Stimulated activated CD8-positive, alpha-beta memory T cell treated with anti-CD3 and anti-CD28 coated beads, Interleukin-7, amount 100 ng/mL, for 24 hours (primary cell): Measurements from ENCODE around the gene KLHL40.

ENCODE experiments used
- DNase-seq: peaks from one replicate; pipeline ENCODE4 v3.0.0-alpha.2; 2020; ENCODE audit warnings: low read depth

KLHL40 gene

DNA sequence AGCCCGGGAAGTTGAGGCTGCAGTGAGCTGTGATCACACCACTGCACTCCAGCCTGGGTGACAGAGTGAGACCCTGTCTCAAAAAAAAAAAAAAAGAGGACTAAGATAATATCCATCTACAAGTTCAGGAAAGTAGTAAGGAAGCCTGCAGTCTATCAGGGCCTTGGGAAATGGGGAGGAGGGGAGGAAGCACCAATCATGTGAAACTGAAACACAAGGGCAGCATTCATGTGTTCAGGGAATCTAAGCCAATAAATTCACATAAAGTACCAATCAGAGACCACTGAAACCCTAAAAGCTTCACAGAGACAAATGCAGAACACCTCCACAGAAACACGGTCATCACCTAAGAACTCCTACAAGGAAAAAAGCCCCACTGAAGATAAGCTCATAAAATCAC is 40.1 kb downstream of the KLHL40 start:
- no peak for DNase-seq

DNA sequence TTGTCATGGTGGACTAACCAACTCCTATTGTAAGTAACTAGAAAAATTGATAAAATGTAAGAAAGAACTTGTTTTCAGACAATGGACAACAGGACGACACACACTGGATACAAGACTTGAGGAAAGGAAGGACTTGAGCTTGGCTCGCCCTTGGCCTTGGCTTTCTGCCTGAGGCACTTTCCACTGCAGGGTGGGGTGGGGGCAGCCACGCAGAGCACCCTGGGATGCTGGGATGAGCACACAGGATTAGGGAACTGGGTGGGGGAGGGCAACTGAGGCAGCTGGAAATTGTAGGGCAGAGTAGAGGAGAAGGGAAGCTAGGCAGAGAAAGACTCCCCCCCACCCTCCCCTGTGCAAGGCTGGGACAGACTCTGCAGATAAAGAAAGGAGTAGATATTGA is 42.7 kb downstream of the KLHL40 start:
- no peak for DNase-seq

DNA sequence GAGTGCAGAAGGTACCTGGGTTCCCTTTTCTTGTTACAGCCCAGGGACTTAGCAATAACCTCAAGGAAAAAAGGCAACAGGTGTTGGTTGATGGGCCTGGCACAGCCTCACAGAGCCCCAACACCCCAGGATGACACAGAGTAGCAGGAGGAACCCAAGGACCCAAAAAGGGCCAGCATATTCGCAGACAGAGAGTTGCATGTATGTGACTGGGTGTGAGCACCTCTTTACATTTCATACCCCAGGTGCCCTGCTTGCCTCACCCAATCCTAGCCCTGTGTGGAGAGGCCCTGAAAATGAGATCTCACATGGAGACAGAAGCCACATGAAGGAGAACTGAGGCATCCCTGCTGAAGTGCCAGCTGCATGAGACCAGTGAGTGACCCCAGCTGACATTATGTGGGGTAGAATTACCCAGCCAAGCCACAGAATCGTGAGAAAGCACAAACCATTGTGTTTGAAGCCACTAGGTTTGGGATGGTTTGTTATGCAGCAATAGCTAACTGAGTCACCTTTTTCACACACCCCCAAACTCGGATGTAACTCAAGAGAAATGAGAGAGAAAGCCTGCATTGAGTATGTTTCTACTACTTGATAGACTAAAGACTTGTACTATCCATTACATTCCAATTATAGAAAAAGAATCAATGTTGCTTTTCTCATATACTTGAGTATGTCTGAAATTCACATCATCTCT is 43.5 kb downstream of the KLHL40 start:
- no peak for DNase-seq

- no peak for DNase-seq
Measured at GRCh38 chr3:42729404-42730145, 44.2 kb downstream of the KLHL40 start.

GRCh38 chr3:42730294-42730693 is 45.0 kb downstream of the KLHL40 start:
- no peak for DNase-seq

DNA sequence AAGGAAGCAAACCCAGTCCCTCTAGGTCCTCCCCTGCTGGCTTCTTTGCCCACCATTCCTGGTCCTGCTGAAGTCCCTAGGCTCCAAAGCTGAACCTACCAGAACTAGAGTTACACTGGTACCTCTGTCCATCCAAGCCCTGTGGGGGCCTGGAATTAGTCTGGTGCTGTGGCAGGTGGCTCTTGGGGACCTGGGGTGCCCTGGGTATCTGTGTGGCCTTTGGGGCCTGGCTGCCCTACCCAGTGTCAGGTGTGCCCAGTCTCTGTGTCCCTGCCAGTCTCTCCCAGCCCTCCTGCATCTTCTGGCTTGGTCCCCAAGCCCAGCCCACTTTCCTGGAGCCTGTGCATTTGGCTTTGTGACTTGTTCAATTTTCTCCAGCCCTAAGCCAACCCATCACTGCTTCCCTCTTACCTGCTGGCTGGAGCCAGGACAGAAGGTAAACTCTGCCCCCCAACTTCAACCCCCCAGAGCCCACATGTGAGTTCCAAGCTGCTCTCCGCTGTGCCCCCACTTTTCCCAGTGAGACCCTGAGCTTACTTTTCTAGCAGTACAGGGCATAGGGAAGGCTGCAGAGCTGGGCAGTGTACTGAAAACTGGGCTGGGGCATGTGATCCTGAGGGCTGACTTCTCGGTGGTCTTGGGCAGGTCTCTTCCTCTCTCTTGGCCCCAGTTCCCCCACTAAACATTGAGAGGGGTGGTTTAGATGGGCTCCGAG is 45.5 kb downstream of the KLHL40 start:
- DNase-seq = no peak

DNA sequence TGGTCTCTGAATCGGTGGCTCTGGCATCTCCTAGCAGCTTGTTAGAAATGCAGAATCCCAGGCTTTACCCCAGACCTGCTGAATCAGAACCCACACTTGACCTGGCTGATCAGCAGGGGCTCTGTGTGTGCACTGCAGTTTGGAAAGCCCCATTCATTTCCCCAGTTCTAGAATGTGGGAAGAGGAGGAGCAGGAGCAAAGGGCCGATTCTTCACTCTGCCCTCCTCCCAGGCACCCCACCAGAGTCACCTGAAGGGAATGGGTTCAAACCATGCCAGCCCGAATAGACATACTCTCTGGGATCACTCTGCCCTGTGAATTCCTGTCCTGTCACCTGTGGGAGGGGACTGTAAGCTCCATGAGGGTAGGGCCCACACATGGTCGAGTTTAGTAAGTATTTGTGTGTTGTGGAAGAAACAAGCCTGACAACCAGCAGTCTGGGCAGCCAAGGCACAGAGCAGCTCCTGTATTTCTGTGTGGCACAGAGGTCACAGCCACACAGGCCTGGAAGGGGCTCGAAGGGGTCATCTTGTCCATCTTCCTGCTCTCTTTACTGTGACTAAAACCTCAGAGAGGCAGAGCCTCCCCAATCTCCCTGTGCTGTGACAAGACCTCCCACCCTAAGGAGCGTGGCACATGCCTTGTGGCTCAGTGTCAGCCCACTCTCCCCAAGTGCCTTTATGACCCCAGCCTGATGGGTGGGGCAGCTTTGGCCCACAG is 46.3 kb downstream of the KLHL40 start:
- DNase-seq = no peak

DNA sequence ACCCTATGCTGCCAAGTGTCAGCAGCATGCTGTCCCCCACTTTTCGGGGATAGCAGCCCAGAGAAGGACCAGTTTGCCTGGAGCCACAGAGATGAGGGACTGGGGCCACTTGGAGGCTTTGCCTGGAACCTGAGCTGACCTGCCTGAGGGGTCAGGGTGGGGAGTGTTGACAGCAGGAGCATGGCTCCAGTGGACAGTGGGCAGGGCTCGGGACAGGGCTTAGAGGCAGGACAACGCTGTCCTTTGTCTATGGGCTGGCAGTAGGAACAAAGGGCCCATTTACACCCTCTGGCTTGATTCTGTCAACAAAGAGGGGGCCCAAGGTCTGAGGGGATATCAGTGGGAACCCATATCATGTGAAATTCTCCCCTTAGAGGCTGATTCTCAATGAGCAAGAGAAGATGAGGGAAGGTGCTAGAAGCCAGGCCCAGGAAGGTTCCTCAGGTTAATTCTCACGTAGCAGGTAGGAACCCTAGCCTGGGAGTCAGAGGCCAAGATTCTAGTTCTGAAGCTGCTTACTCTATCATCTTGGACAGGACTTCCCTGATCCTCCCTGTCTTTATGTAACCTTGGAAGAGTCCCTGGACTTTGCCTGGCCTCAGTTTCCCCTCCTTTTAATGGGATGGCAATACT is 47.0 kb downstream of the KLHL40 start:
- no peak for DNase-seq

DNA sequence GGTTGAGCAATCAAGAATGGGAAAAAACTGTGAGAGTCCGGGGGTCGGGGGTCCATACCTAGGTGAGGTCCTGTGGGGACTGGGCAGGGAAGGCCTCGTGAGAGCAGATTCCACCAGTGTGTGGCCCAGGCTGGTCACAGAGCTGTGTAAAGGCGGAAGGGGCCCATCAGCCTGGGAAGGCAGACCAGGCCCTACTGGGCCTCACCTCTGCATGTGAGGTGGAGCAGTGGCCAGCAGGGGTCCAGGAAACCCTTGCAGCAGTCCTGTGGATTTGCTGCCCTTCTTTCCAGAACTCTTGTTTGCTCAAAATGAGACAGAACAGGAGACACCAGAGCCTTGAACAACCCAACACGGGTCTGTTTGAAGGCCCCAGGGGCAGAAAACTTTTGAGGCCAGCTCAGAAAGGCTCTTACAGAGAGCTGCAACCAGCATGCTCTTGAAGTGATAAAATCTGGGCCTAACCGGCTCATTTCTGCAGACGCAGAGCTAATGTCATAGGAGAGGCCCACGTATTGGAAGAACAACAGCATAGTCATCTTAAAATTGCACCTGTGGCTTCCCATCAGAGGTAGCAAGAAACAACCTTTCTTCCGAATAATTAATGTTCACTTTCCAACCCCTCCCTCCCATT is 47.6 kb downstream of the KLHL40 start:
- no peak for DNase-seq

DNA sequence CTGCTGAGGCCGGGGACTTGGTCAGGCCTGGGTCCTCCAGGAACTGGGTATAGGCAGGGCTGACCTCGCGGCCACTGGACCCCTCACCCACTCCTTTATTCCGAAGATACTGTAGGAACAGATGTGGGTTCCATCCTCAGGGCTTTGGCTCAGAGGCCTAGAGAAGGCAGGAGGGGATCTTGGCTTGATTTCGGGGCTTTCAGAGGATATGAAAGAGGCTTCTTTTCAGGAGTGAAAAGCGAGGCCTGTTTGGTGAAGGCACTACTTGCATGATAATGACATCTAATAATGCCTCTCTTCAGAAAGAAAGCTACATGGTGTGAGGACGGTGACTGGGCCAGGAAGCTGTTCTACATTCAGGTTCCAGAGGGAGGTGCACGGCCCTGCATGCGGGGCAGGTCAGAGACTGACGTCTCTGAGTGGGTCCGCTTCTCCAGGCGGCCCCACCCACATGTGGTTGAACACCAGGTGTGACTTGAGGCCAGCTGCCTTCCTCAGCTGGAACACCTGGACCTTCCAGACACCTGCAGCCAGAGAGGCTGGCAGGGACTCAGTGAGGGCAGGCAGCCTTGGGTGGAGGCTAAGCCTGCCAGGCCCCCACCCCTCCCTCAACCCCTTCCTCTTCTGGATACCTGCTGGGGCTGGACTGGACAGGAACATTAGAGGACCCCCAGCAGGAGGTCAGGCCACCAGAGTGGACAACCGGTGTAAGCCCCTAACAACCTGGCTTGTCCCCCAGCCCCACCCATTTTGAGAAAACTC is 48.3 kb downstream of the KLHL40 start:
- no peak for DNase-seq

- DNase-seq = no peak
Measured at GRCh38 chr3:42734263-42734860, 49.0 kb downstream of the KLHL40 start.

GRCh38 chr3:42735019-42735418 is 49.7 kb downstream of the KLHL40 start:
- no peak for DNase-seq

- no peak for DNase-seq
Measured at GRCh38 chr3:42735615-42736014, 50.3 kb downstream of the KLHL40 start.

DNA sequence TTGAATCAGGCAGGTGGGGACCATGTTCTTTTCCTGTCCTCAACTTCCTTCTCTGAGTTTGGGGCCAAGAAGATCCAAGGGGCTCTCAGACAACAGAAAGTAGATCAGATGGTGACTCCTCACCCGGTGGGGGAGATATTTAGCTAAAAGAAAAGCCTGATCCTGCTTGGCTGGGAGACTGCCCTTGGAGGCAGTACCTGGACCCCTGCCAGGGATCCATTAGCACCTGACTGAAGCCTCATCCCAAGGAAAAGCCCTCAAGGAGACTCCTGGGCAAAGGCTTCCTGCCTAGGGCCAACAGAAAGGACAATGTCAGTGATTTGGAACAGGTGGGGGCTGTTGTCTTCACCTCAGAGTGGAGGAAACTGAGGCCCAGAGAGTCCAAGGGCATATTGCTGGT is 50.7 kb downstream of the KLHL40 start:
- DNase-seq = no peak

DNA sequence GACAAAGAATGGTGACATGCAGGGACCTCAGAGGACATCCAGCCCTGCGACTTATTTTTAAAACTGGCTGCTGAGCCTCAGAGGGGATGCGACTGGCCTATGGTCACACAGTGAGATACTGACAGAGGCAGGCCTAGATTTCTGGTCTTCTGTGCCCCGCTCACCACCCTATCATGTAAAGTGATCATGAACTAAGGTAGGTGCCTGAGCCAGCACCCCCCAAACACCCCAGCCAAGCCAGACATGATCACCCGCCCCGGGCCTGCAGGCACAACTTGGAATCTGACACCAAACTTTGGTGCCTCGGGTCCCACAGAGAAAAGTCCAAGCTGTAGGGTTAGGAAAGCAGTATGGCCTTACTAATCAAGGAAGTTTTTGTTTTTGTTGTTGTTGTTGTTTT is 51.2 kb downstream of the KLHL40 start:
- DNase-seq = no peak

DNA sequence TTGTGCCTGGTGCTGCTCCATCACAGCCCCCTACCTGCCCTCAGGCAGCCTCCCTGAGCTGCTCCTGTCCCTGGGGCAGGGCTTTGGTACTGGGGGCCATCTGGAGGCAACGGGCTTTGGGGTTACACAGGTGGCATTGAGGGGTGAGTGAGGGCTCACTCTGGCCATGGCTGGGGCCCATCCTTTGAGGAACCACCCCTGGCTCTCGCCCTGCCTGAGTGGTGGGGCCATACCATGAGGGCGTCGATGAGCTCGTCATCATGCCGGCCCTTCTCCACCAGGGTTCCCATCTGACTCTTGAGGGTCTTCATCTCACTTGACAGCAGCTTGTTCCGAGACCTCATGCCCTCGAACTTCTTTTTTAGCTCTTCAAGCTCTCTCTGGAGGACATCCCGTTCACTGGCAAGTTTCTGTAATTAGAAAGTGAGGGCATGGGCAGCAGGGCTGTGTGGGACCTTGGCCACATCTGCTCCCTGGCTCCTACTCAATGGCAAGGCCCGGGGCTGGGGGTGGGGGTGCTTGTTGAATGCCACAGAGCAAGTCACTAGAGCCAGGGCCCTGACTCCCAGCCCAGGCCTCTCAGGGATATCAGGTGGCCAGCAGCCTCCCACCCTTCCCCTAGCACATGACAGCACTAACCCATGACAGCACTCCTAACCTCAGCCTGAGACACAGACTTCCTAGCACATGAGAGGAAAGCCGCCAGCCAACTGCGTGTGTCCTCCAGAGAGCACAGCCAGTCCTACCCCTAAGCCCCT is 54.2 kb downstream of the KLHL40 start:
- DNase-seq = no peak

DNA sequence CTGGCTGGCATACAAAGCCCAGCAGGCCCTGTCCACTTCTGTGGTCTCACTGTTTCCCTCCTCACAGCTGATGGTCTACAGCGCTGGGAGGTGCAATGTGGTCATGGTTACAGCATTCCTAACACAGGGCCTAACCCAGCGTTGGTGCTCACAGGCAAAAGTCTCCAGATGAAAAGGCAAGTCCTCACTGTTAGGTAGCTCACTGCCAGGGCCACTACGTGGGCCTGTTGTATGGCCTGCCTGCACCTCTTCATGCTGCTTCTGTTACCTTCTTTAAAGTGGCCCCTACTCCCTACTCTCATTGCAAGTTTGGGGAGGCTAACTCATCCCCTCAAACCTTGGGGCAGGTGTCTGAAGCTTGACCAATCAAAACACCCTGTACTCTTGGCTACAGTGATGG is 56.5 kb downstream of the KLHL40 start:
- no peak for DNase-seq
